Muscle layer of colon (tissue), 2 donors: ENCODE measurements around the gene TACR2.
A peak's percentile ranks its signal among the peaks of the same experiment; 100 is the strongest.

Experiments used
- H3K27ac ChIP-seq: one replicate; pipeline ENCODE4 v1.7.0; 2013; ENCODE audit warnings: low read depth, mild to moderate bottlenecking, low read length, moderate library complexity
- H3K27me3 ChIP-seq, 2 donors: one replicate each; pipeline ENCODE4 v1.7.0; 2013; ENCODE audit warnings: low read length in 2 of 2, mild to moderate bottlenecking in 2 of 2; ENCODE audit not compliant: insufficient read depth in 2 of 2, control insufficient read depth in 1 of 2
- H3K36me3 ChIP-seq: one replicate; pipeline ENCODE4 v1.7.0; 2013; ENCODE audit warnings: mild to moderate bottlenecking, low read length; ENCODE audit not compliant: insufficient read depth
- H3K4me1 ChIP-seq: one replicate; pipeline ENCODE4 v1.7.0; 2013; ENCODE audit warnings: mild to moderate bottlenecking, low read length; ENCODE audit not compliant: insufficient read depth
- H3K4me3 ChIP-seq, 2 donors: one replicate each; pipeline ENCODE4 v1.7.0; 2013; ENCODE audit warnings: low read length in 2 of 2, low read depth in 1 of 2, mild to moderate bottlenecking in 1 of 2, moderate library complexity in 1 of 2
- H3K9ac ChIP-seq: one replicate; pipeline ENCODE4 v1.7.0; 2013; ENCODE audit warnings: low read length
- H3K9me3 ChIP-seq: one replicate; pipeline ENCODE4 v1.7.0; 2013; ENCODE audit warnings: mild to moderate bottlenecking, low read length
- donor health status: abdominal sarcoma.
- donor health status: Adenocarcinoma of cecum.

The TACR2 gene

GRCh38 chr10:69361303-69361614 lies 55.5 kb downstream of the TACR2 start:
- Histone ChIP-seq H3K4me1 (peaks cover 28% of the 10 kb centered on the region), H3K4me3 (no peak overlapping the region), H3K36me3 (peaks cover 19% of the 10 kb centered on the region), H3K9ac (no peak overlapping the region), H3K27me3 (no peaks in the 10 kb centered on the region), H3K9me3 (no peaks in the 10 kb centered on the region), H3K27ac (peak overlapping the region; percentile 85)

GRCh38 chr10:69360485-69361302 lies 56.0 kb downstream of the TACR2 start:
- H3K36me3 ChIP-seq, result peaks cover 13% of the 10 kb centered on the region
- no peaks in the 10 kb centered on the region for H3K9me3 ChIP-seq
- H3K4me1 ChIP-seq, result peaks cover 28% of the 10 kb centered on the region
- no peak overlapping the region for H3K4me3 ChIP-seq
- peak overlapping the region; percentile 85 for H3K27ac ChIP-seq
- H3K27me3 ChIP-seq, result no peaks in the 10 kb centered on the region
- no peak overlapping the region for H3K9ac ChIP-seq

- no peak overlapping the region for H3K9ac ChIP-seq
- H3K9me3 ChIP-seq, result no peaks in the 10 kb centered on the region
- H3K36me3 ChIP-seq, result peaks cover 6% of the 10 kb centered on the region
- H3K4me1 ChIP-seq, result peaks cover 28% of the 10 kb centered on the region
- no peak overlapping the region for H3K4me3 ChIP-seq
- no peaks in the 10 kb centered on the region for H3K27me3 ChIP-seq
- peak overlapping the region; percentile 13 for H3K27ac ChIP-seq
Measured at GRCh38 chr10:69359594-69359993, 57.1 kb downstream of the TACR2 start.

- H3K9ac ChIP-seq, result no peak overlapping the region
- H3K9me3 ChIP-seq, result no peaks in the 10 kb centered on the region
- H3K4me1 ChIP-seq, result peaks cover 28% of the 10 kb centered on the region
- no peaks in the 10 kb centered on the region for H3K27me3 ChIP-seq
- H3K4me3 ChIP-seq, result no peak overlapping the region
- H3K27ac ChIP-seq, result peak overlapping the region; percentile 13
- peaks cover 2% of the 10 kb centered on the region for H3K36me3 ChIP-seq
Measured at GRCh38 chr10:69359148-69359547, 57.6 kb downstream of the TACR2 start.

- Histone ChIP-seq H3K27me3 (no peaks in the 10 kb centered on the region), H3K4me1 (peaks cover 28% of the 10 kb centered on the region), H3K36me3 (no peaks in the 10 kb centered on the region), H3K9ac (no peak overlapping the region), H3K4me3 (no peak overlapping the region), H3K27ac (peak overlapping the region; percentile 7), H3K9me3 (no peaks in the 10 kb centered on the region)
Measured at GRCh38 chr10:69358148-69358795, 58.4 kb downstream of the TACR2 start.

GRCh38 chr10:69356187-69356586 lies 60.5 kb downstream of the TACR2 start:
- Histone ChIP-seq H3K36me3 (no peaks in the 10 kb centered on the region), H3K9me3 (no peaks in the 10 kb centered on the region), H3K27ac (no peak overlapping the region), H3K4me3 (no peak overlapping the region), H3K4me1 (peaks cover 21% of the 10 kb centered on the region), H3K9ac (no peak overlapping the region), H3K27me3 (no peaks in the 10 kb centered on the region)

GRCh38 chr10:69353977-69354635 lies 62.6 kb downstream of the TACR2 start:
- Histone ChIP-seq H3K4me1 (peaks cover 3% of the 10 kb centered on the region), H3K9me3 (no peaks in the 10 kb centered on the region), H3K9ac (no peak overlapping the region), H3K27ac (no peak overlapping the region), H3K4me3 (no peak overlapping the region), H3K36me3 (peaks cover 5% of the 10 kb centered on the region), H3K27me3 (no peaks in the 10 kb centered on the region)
